NCI-H774 (cell line): ENCODE results near the gene SNTB2.

Experiments
- DNase-seq: peaks from one replicate; lab custom pipeline; 2025; lab: John Stamatoyannopoulos, UW

The SNTB2 gene

GRCh38 chr16:69345923-69346322 lies 159.0 kb downstream of the SNTB2 start:
- no peak for DNase-seq

- no peak for DNase-seq
These were observed 159.7 kb downstream of the SNTB2 start for GRCh38 chr16:69346683-69347082.

- no peak for DNase-seq
These were observed 161.3 kb downstream of the SNTB2 start for GRCh38 chr16:69348222-69348621.

- DNase-seq: no peak
These were observed 162.6 kb downstream of the SNTB2 start for GRCh38 chr16:69349536-69349935.

- DNase-seq: no peak
These were observed 163.7 kb downstream of the SNTB2 start for GRCh38 chr16:69350536-69351133.

- DNase-seq: no peak
These were observed 164.5 kb downstream of the SNTB2 start, which contains the start of gene TMED6 for GRCh38 chr16:69351309-69352027. TMED6 (minus strand) TSS chr16:69351786; CDS start chr16:69351753, 33 bp downstream.
